Loucy (cell line): ENCODE measurements around the gene CNTROB.

Source experiments
- H2AFZ ChIP-seq: fragments of 200-600 bp; sonication (generic); 2 replicates; pipeline ENCODE4 v1.6.0; 2016; ENCODE audit warnings: antibody characterized with exemption, mild to moderate bottlenecking, low read length, moderate library complexity
- H3F3A ChIP-seq: fragments of 200-600 bp; 2 replicates; pipeline ENCODE4 v1.6.0; 2016; ENCODE audit warnings: antibody characterized with exemption, low read depth, mild to moderate bottlenecking
- H3K27me3 ChIP-seq: fragments of 200-600 bp; sonication (generic); 2 replicates; pipeline ENCODE4 v1.6.1; 2014; ENCODE audit warnings: low read length, mild to moderate bottlenecking; ENCODE audit not compliant: insufficient read depth, poor library complexity, severe bottlenecking
- H3K36me3 ChIP-seq: fragments of 200-600 bp; sonication (generic); 2 replicates; pipeline ENCODE4 v1.6.1; 2016; ENCODE audit warnings: low read length; ENCODE audit not compliant: insufficient read depth
- H3K4me1 ChIP-seq: fragments of 200-600 bp; sonication (generic); 2 replicates; pipeline ENCODE4 v1.5.1; 2014; ENCODE audit warnings: low read length, mild to moderate bottlenecking; ENCODE audit not compliant: insufficient read depth, poor library complexity, severe bottlenecking
- H3K4me2 ChIP-seq: fragments of 200-600 bp; sonication (generic); 2 replicates; pipeline ENCODE4 v1.6.0; 2014; ENCODE audit warnings: antibody characterized with exemption, low read length, low read depth, mild to moderate bottlenecking; ENCODE audit not compliant: poor library complexity, severe bottlenecking
- H3K4me3 ChIP-seq: fragments of 200-600 bp; sonication (generic); 2 replicates; pipeline ENCODE4 v1.5.1; 2014; ENCODE audit warnings: low read length, mild to moderate bottlenecking, mixed read lengths; ENCODE audit not compliant: poor library complexity, severe bottlenecking
- H3K79me2 ChIP-seq: fragments of 200-600 bp; sonication (generic); 2 replicates; pipeline ENCODE4 v1.6.1; 2014; ENCODE audit warnings: low read length; ENCODE audit not compliant: insufficient read depth
- H3K9ac ChIP-seq: fragments of 200-600 bp; sonication (generic); 2 replicates; pipeline ENCODE4 v1.6.0; 2014; ENCODE audit warnings: mild to moderate bottlenecking, low read depth, low read length, moderate library complexity; ENCODE audit not compliant: poor library complexity, severe bottlenecking
- H3K9me2 ChIP-seq: fragments of 200-600 bp; sonication (generic); replicated peaks from 2 replicates; pipeline ENCODE4 v1.6.1; 2016; ENCODE audit warnings: low read depth, low read length, mixed read lengths
- H3K9me3 ChIP-seq: fragments of 200-600 bp; sonication (generic); 2 replicates; pipeline ENCODE4 v1.6.1; 2014; ENCODE audit warnings: mild to moderate bottlenecking, antibody characterized with exemption, low read length, low read depth; ENCODE audit not compliant: insufficient read depth
- H4K20me1 ChIP-seq: fragments of 200-600 bp; sonication (generic); 2 replicates; pipeline ENCODE4 v1.6.0; 2014; ENCODE audit warnings: antibody characterized with exemption, low read length, mild to moderate bottlenecking; ENCODE audit not compliant: insufficient read depth, poor library complexity, severe bottlenecking
- CTCF ChIP-seq: fragments of 200-600 bp; sonication (generic); conservative IDR thresholded peaks from 2 replicates; pipeline ENCODE4 v1.5.1; 2014; ENCODE audit warnings: mild to moderate bottlenecking, antibody characterized with exemption, low read length
- EZH2phosphoT487 ChIP-seq: fragments of 200-600 bp; IDR thresholded peaks from 2 replicates; pipeline ENCODE4 v1.6.1; 2018; ENCODE audit warnings: antibody characterized with exemption, mild to moderate bottlenecking, moderate library complexity, borderline replicate concordance

CNTROB gene

GRCh38 chr17:7884581-7885366 is 47.2 kb upstream of the CNTROB start:
- peaks cover 21% of the 10 kb centered on the region for H4K20me1 ChIP-seq
- peaks cover 22% of the 10 kb centered on the region for H3F3A ChIP-seq
- H3K9me3 ChIP-seq, result no peaks in the 10 kb centered on the region
- no peak overlapping the region for H3K4me2 ChIP-seq
- H3K79me2 ChIP-seq, result peaks cover 79% of the 10 kb centered on the region
- peak overlapping the region; percentile 98 for H3K9ac ChIP-seq
- no peaks in the 10 kb centered on the region for H3K27me3 ChIP-seq
- no peak for TF ChIP-seq EZH2phosphoT487
- TF ChIP-seq CTCF, result no peak
- peaks cover 5% of the 10 kb centered on the region; the same call in 1 of the 2 replicates for H3K36me3 ChIP-seq
- no peak overlapping the region for H2AFZ ChIP-seq
- peak overlapping the region; percentile 89 for H3K4me3 ChIP-seq
- H3K4me1 ChIP-seq, result peaks cover 62% of the 10 kb centered on the region
- no peaks in the 10 kb centered on the region for H3K9me2 ChIP-seq

- Histone ChIP-seq H3K79me2 (peaks cover 84% of the 10 kb centered on the region), H3F3A (peaks cover 19% of the 10 kb centered on the region), H3K4me2 (peak overlapping the region; percentile 97), H3K27me3 (no peaks in the 10 kb centered on the region), H3K9me3 (no peaks in the 10 kb centered on the region), H3K9ac (peak overlapping the region; percentile 98), H3K36me3 (peaks cover 13% of the 10 kb centered on the region; the same call in 1 of the 2 replicates), H2AFZ (no peak overlapping the region), H3K9me2 (no peaks in the 10 kb centered on the region), H3K4me3 (peak overlapping the region; percentile 89), H3K4me1 (peaks cover 55% of the 10 kb centered on the region), H4K20me1 (peaks cover 29% of the 10 kb centered on the region)
- TF ChIP-seq EZH2phosphoT487 (no peak), CTCF (no peak)
These were observed 46.4 kb upstream of the CNTROB start for GRCh38 chr17:7885367-7886226.

- H3F3A ChIP-seq, result peaks cover 17% of the 10 kb centered on the region
- H3K9me3 ChIP-seq, result no peaks in the 10 kb centered on the region
- TF ChIP-seq EZH2phosphoT487 (no peak), CTCF (peak; percentile 16; the same call in 1 of the 2 replicates)
- H3K9ac ChIP-seq, result peak overlapping the region; percentile 98
- H3K4me1 ChIP-seq, result peaks cover 47% of the 10 kb centered on the region
- peak overlapping the region; percentile 97 for H3K4me2 ChIP-seq
- H3K36me3 ChIP-seq, result peaks cover 21% of the 10 kb centered on the region; the same call in 1 of the 2 replicates
- H3K9me2 ChIP-seq, result no peaks in the 10 kb centered on the region
- H2AFZ ChIP-seq, result no peak overlapping the region
- peak overlapping the region; percentile 89 for H3K4me3 ChIP-seq
- H4K20me1 ChIP-seq, result peaks cover 33% of the 10 kb centered on the region
- no peaks in the 10 kb centered on the region for H3K27me3 ChIP-seq
- peaks cover 85% of the 10 kb centered on the region for H3K79me2 ChIP-seq
These were observed 45.6 kb upstream of the CNTROB start for GRCh38 chr17:7886227-7887037.
